Limb (tissue), 2 donors: ENCODE results near the gene USF1.
"Not testable (repeated sequence)": the region's sequence is repeated elsewhere in the genome, so short reads cannot be mapped to it uniquely, and the experiment has no call there.

Source experiments
- DNase-seq, 2 donors: peaks; one replicate each; pipeline ENCODE4 v3.0.0-alpha.2; 2016; ENCODE audit errors: extremely low spot score in 2 of 2

USF1 gene

GRCh38 chr1:161079436-161080110 lies 33.8 kb upstream of the USF1 start:
- DNase-seq = no peak

GRCh38 chr1:161077426-161077825 lies 31.6 kb upstream of the USF1 start:
- DNase-seq = no peak

GRCh38 chr1:161076410-161076809 lies 30.6 kb upstream of the USF1 start:
- no peak for DNase-seq

GRCh38 chr1:161074676-161075368 lies 29.0 kb upstream of the USF1 start:
- no peak for DNase-seq

- no peak for DNase-seq
Measured at GRCh38 chr1:161073474-161074121, 27.8 kb upstream of the USF1 start.

- no peak for DNase-seq
Measured at GRCh38 chr1:161072751-161073449, 27.1 kb upstream of the USF1 start.

- DNase-seq = no peak
Measured at GRCh38 chr1:161071886-161072371, 26.2 kb upstream of the USF1 start.

- no peak for DNase-seq
Measured at GRCh38 chr1:161070761-161071160, 25.0 kb upstream of the USF1 start.

GRCh38 chr1:161069731-161070270 lies 24.0 kb upstream of the USF1 start, which contains the start of gene ARHGAP30:
Gene ARHGAP30 (minus strand): TSS chr1:161069891. CDS start chr1:161069624, 267 bp downstream.
- DNase-seq = no peak

- DNase-seq = no peak
Measured at GRCh38 chr1:161069241-161069640, 23.5 kb upstream of the USF1 start.

GRCh38 chr1:161068306-161069234 lies 22.8 kb upstream of the USF1 start:
- DNase-seq = no peak

GRCh38 chr1:161066694-161067093 lies 20.9 kb upstream of the USF1 start:
- DNase-seq = no peak

GRCh38 chr1:161065681-161066080 lies 19.9 kb upstream of the USF1 start:
- DNase-seq = not testable (repeated sequence)

GRCh38 chr1:161063936-161064335 lies 18.2 kb upstream of the USF1 start:
- not testable (repeated sequence) for DNase-seq

GRCh38 chr1:161061419-161061818 lies 15.6 kb upstream of the USF1 start:
- DNase-seq = no peak

- no peak for DNase-seq
Measured at GRCh38 chr1:161059293-161059692, 13.5 kb upstream of the USF1 start.

GRCh38 chr1:161054805-161055204 lies 9.0 kb upstream of the USF1 start:
- DNase-seq = no peak

- DNase-seq = no peak
Measured at GRCh38 chr1:161054232-161054631, 8.5 kb upstream of the USF1 start.

GRCh38 chr1:161052899-161053298 lies 7.1 kb upstream of the USF1 start:
- no peak for DNase-seq

GRCh38 chr1:161051219-161051618 lies 5.4 kb upstream of the USF1 start:
- no peak for DNase-seq
